Activated naive CD8-positive, alpha-beta T cell treated with anti-CD3 and anti-CD28 coated beads, Interleukin-2, amount 50 U/mL, for 16 hours (primary cell): Measurements from ENCODE around the gene PI16.
A peak's percentile ranks its signal among the peaks of the same experiment; 100 is the strongest.

Experiments used
- DNase-seq: peaks from one replicate; pipeline ENCODE4 v3.0.0-alpha.2; 2020; ENCODE audit warnings: low read depth, low spot score

PI16 gene

GRCh38 chr6:36957773-36958271 lies 3.3 kb downstream of the PI16 start:
- DNase-seq, result no peak

DNA sequence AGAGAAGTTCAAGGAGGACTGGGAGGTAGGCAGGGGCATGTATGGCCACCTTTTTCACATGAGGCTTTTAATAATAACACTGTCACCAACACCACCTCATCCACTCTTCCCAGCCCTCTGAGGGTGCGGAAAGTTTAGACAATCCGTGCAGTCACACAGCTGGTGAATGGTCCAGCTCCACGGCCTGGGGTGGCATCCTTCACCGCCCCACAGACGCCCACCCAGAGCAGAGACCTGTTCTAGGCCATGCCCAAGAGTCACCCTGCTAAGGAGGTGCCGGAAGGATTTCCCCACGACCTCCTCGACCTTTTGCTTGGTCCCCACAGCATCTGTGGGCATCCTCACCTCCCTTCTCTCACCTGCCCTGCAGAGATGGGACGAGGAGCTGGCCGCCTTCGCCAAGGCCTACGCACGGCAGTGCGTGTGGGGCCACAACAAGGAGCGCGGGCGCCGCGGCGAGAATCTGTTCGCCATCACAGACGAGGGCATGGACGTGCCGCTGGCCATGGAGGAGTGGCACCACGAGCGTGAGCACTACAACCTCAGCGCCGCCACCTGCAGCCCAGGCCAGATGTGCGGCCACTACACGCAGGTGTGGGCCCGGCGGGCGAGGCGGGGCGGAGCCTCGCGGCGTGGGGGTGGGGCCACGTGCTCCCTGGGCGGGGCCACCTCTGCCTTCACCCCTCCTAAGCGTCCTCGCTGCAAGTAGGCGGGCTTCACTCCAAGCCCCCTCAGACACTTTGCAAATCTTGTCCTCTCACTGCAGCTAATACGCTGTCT lies 4.4 kb downstream of the PI16 start:
- DNase-seq, result no peak

GRCh38 chr6:36959555-36960250 lies 5.2 kb downstream of the PI16 start:
- no peak for DNase-seq

DNA sequence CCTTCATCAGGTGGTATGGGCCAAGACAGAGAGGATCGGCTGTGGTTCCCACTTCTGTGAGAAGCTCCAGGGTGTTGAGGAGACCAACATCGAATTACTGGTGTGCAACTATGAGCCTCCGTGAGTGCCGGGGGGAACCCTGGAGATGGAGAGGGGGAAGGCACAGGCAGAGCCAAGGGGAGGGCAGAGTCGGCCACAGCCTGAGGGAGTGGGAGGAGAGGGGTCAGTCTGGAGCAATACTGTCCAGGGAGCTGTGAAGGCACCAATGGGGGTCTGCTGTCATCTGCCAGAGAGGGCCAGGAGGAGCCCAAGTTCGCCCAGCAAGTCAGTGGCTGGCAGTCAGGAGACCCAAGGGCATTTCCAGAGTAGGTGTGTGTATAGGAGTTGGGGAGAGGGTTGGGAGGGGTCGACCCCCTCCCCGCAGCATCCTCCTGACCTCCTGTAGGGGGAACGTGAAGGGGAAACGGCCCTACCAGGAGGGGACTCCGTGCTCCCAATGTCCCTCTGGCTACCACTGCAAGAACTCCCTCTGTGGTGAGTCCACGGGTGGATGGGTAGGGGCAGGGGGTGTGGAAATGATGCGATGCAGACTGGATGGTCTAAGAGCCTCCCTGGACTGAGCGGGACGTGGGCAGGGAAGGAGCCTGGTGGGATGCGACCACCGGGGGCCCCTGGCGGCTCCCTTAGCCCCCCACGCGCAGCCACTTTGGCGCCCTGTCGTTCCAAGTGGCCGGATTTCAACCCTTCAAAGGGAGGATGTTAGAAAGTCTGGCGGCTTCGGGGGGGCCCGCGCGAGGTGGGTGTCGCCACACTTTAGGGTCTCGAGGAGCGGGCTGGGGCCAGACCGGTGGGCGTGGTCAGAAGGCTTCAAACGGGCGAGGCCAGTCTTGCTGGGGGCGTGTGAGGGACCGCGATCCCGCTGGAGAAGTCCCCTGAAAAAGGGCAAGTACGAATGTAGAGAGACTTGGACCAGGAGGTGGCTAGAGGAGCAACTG lies 7.2 kb downstream of the PI16 start:
- DNase-seq, result no peak

DNA sequence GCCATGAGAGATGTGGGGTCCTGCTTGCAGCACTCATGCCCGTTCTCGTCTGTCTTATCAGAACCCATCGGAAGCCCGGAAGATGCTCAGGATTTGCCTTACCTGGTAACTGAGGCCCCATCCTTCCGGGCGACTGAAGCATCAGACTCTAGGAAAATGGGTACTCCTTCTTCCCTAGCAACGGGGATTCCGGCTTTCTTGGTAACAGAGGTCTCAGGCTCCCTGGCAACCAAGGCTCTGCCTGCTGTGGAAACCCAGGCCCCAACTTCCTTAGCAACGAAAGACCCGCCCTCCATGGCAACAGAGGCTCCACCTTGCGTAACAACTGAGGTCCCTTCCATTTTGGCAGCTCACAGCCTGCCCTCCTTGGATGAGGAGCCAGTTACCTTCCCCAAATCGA lies 8.3 kb downstream of the PI16 start:
- DNase-seq, result peak; percentile 17

GRCh38 chr6:36963451-36964290 lies 9.1 kb downstream of the PI16 start:
- no peak for DNase-seq

DNA sequence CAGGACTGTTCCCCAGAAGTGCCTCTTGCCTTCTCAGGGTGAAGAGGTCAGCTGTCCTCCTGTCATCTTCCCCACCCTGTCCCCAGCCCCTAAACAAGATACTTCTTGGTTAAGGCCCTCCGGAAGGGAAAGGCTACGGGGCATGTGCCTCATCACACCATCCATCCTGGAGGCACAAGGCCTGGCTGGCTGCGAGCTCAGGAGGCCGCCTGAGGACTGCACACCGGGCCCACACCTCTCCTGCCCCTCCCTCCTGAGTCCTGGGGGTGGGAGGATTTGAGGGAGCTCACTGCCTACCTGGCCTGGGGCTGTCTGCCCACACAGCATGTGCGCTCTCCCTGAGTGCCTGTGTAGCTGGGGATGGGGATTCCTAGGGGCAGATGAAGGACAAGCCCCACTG lies 9.8 kb downstream of the PI16 start:
- DNase-seq, result no peak

DNA sequence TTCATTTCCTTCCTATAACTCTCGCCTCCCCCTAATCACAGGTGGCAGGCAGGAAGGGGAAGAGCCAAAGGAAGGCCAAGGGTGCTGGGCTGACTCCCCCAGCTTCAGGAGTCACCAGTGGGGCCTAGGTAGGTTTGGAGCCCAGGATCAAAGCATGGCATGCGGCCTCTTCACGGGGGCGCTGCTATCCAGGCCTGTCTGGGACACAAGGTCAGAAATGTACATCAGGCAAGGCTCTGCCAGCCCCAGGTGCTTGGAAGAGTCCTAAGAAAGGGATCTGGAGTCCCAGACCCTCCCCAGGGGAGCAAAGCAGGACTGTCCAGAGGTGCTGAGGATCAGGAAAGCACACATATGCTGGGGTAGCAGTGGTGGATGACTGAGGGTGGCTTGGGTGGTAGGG lies 10.4 kb downstream of the PI16 start:
- no peak for DNase-seq

GRCh38 chr6:36967301-36967700 lies 12.8 kb downstream of the PI16 start:
- DNase-seq, result no peak

GRCh38 chr6:36967757-36968156 lies 13.2 kb downstream of the PI16 start:
- DNase-seq, result no peak

DNA sequence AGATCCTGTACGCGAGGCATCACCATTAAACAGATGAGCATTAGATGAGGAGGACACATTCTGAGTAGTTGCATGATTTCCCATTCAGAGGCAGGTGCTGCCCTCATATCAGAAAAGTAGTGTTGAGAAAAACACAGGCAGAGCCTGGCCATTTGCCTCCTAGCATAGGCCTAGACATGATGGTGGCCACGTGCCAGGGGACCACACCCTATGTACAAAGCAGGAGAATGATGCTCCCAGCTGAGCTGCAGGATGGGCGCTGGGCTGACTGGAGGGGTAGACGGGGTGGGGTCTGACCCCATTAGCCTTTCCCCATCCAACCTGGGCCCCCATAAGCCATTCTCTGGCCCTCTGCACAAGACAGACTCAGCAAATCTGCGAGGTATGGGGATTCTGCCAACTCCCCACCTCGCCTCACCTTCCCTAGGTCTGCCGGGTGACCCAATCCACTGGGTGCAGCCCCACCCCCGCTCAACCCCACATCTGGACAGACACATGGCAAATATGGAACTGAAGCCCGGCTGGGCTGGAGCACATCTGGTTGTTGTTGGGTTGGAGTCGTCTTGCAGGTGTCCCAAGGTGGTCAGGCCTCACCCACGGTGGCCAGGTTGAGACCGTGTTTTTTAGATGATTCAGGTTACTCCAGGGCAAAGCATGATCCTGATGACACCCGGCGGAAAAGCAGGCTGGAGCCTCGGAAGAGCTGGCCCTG lies 13.9 kb downstream of the PI16 start:
- no peak for DNase-seq

DNA sequence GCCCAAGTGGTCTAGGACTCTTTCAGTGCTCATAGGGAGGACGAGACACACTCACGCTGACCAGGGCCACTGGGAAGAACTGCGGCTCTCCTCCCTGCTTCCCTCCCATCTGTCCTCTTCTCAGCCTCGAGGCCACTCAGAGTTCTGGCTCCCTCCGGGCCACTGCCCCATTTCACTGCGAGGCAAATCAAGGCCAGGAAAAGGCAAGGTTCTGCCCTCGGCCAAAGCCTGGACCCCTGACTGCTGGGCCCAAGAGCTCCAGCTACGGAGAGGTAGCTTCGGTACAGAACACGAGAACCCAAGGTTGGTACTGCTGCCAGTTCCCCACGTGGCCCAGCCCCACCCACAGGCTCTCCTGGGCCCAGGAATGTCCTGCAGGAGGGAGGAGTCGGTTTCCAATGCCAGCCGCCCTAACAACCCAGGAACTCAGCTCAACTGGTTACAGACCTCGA lies 14.7 kb downstream of the PI16 start:
- no peak for DNase-seq

GRCh38 chr6:36969988-36970891 lies 15.7 kb downstream of the PI16 start:
- no peak for DNase-seq

- DNase-seq, result no peak
Measured at GRCh38 chr6:36970892-36971842, 16.6 kb downstream of the PI16 start.

DNA sequence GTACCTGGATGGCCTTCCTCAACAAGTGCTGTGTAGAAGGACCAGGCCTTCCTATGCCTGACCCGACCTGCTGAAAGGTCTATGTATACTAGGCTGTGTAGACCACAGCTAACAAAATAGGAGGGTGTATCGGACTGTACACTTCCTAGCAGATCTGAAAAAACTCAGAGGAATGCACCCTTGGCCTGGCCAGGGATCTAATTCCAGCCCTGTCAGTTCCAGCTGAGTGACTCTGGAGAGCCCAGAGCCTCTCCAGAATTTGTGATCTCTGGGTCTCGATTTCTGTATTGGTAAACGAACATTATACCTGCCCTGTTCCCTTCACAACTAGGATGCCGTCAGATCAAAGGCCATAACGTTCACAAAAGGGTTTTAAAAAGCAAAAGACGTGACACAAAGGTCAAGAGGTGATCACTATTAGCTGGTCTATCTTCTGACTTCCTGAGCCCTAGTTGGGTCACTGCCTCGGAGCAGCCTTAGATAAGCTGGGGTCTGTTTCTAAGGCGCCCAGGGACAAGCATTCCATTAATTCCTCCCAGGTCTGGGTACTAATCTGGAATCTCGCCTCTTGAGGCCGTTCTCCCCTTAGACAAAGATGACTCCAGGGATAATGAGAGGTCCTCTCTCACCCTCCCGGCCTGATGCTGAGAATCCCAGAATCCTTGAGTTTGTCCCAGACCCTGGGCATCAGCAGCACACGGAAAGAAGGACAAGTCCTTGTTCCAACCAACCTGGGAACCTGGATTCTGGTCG lies 17.6 kb downstream of the PI16 start:
- DNase-seq, result no peak

DNA sequence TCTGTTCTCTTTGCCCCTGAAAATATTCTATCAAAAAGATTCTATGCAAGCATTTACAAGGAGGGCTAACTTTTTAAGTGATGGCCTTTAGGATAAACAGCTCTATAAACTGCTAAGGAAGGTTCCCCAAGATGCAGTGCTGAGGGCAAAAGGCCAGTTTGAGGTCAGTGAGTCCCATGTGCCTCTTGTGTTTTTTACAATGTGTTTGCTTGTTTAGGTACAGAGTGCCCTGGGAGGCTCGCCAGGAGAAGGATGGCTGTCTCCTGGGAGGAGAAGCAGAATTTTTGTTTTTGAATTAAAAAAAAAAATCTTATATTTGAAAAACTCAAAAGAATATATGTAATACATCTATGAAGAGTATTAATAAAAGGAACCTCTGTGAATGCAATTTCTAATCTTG lies 18.7 kb downstream of the PI16 start:
- no peak for DNase-seq

DNA sequence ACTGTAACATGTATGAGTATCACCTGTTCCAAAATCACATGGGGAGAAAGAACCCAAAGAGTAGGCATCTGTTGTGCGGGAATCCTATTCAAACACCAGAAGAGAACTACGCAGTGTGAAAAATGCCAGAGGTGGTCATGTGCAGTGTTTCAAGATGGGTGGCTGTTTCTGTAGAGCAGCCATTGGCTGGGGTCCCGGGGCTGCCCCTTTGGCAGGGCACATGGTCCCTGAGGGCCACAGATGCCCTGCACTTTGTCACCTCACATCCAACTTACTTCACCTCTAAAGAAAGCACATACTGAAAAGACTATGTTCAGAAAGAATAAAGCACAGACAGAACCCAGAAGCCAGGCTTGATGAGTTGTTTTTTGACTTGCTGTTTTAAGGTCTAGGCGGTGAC lies 19.1 kb downstream of the PI16 start:
- DNase-seq, result no peak
